NT2/D1 (cell line): Measurements from ENCODE around the gene AGRN.
A peak's percentile ranks its signal among the peaks of the same experiment; 100 is the strongest.
"Not testable (repeated sequence)": the region's sequence is repeated elsewhere in the genome, so short reads cannot be mapped to it uniquely, and the experiment has no call there.

ENCODE experiments used
- DNase-seq: peaks from one replicate; pipeline ENCODE4 v3.0.0-alpha.2; 2011; ENCODE audit warnings: low read depth, low spot score
- H3K27me3 ChIP-seq: 2 replicates; pipeline ENCODE4 v1.6.0; 2011; ENCODE audit warnings: mild to moderate bottlenecking; ENCODE audit not compliant: insufficient read length, insufficient read depth
- H3K36me3 ChIP-seq: 2 replicates; pipeline ENCODE4 v1.6.1; 2011; ENCODE audit warnings: mild to moderate bottlenecking, low read length, mixed read lengths; ENCODE audit not compliant: insufficient read depth, insufficient read length
- H3K4me1 ChIP-seq: 2 replicates; pipeline ENCODE4 v1.5.1; 2011; ENCODE audit not compliant: insufficient read depth, insufficient read length
- H3K4me3 ChIP-seq: 2 replicates; pipeline ENCODE4 v1.5.1; 2011; ENCODE audit warnings: low read depth; ENCODE audit not compliant: insufficient read length
- H3K9ac ChIP-seq: 2 replicates; pipeline ENCODE4 v1.6.0; 2011; ENCODE audit warnings: low read depth; ENCODE audit not compliant: insufficient read length
- H3K9me3 ChIP-seq: 2 replicates; pipeline ENCODE4 v1.5.1; 2011; ENCODE audit warnings: mild to moderate bottlenecking, low read length; ENCODE audit not compliant: insufficient read depth
- SUZ12 ChIP-seq: IDR thresholded peaks from 2 replicates; pipeline ENCODE4 v1.6.1; 2011; ENCODE audit not compliant: insufficient read length, insufficient read depth; ENCODE audit errors: extremely low read depth
- YY1 ChIP-seq: IDR thresholded peaks from 2 replicates; pipeline ENCODE4 v1.6.1; 2011; ENCODE audit not compliant: insufficient read length, insufficient read depth
- ZNF274 ChIP-seq: IDR thresholded peaks from 2 replicates; pipeline ENCODE4 v1.6.1; 2011; ENCODE audit warnings: mild to moderate bottlenecking, low read depth, low read length

Gene AGRN

DNA sequence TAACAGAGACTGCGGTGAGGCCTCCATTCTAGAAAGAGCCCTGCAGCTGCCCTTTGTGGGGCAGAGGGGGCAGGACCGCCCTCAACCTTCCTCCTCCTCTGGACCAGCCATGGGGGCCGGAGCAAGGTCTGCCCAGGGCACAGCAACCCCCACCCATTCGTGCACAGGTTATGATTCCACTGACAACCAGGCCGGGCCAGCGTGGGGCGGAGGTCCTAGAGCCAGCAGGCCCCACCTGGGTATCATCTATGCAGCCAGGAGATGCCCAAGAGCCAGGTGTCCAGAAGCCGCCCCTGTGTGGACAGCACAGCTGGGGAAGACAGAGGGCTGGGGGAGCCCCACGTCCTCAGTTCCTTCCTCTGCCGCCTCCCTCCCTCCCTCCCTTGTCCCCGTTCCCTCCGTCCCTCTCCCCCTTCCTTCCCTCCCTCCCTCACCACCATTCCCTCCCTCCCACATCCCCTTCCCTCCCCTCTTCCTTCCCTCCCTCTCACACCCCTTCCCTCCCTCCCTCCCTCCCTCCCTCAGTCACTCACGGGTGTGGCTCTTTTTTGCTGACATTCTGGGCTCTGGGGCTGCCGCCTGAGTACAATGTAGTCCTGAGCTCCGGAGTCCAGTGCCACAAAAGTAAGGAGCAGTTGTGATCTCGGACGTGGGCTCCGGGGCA, 41.9 kb downstream of the AGRN start:
- Histone ChIP-seq H3K27me3 (peaks cover 34% of the 10 kb centered on the region), H3K36me3 (no peaks in the 10 kb centered on the region), H3K9me3 (no peaks in the 10 kb centered on the region), H3K4me3 (no peak overlapping the region), H3K4me1 (peaks cover 25% of the 10 kb centered on the region), H3K9ac (peak overlapping the region; percentile 42)
- TF ChIP-seq ZNF274 (no peak), YY1 (no peak), SUZ12 (no peak)
- no peak for DNase-seq

DNA sequence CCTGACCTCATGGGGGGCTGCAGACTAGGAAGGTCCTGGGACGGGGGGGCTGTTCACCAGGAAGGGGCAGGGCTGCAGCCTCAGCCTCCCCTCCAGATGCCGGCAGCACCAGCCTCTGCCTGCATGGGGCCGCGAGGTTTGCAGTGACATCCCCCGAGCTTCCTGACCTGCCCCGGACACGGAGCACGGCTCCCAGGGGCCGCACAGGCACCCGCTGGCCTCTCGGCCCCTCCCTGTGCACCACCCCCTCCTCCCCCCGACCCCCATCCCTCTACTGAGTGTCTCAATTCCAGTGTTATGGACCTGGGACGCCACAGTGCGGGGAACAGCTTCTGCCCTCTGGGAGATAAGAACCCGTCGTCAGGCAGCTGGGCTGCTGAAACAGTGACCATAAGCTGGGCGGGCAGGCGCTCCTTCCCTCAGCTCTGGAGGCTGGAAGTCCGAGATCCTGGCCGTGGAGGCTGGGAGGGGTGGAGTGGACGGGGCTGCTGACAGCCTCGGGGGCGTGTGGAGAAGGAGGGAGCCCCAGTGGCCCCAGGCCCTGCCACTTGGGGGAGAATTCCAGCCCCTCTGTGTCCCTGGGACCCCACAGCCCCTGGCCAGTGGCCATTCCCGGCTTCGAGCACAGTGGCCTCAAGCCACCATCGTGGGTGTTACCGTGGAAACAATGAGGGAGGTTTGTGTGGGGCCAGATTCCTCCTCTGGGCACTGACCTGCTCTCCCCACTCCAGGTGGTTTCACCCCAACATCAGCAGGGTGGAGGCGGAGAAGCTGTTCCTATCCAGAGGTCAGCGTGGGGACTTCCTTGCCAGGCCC, 42.6 kb downstream of the AGRN start:
- Histone ChIP-seq H3K36me3 (no peaks in the 10 kb centered on the region), H3K27me3 (peaks cover 34% of the 10 kb centered on the region), H3K4me3 (no peak overlapping the region), H3K4me1 (peaks cover 25% of the 10 kb centered on the region), H3K9me3 (no peaks in the 10 kb centered on the region), H3K9ac (peak overlapping the region; percentile 42)
- TF ChIP-seq SUZ12 (no peak), ZNF274 (no peak), YY1 (no peak)
- DNase-seq: no peak

DNA sequence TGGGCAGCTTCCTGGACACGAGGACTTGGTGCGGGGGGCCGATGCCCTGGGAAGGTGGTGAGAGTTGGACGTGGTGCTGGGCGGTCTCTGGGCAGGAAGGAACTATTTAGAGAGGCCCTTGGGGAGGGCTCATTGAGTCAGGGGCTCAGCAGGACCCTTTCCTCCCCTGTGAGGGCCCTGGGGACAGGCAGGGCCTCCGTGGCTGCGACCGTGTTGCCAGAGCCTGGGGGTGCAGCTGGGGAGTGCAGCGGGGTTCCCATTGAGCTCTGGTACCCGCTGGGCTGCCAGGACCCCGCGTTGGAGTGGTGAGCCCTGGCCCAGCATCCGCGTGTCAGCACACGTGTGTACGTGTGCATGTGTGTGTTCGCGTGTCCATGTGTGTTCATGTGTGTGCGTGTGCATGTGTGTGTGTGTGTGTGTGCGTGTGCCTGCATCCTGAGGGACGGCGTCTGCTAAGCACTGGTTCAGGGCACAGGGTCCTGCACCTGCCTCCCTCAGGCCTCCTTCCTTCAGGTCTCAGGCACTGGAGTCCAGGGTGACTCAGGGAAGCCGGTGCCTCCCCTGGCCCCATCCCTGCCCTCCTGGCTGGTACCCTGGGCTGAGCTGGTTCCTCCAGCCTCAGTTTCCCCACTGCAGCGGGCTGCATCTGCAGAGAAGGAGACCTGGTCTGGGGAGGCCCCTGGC, 43.5 kb downstream of the AGRN start:
- Histone ChIP-seq H3K4me3 (peak overlapping the region; percentile 15), H3K36me3 (no peaks in the 10 kb centered on the region), H3K9me3 (no peaks in the 10 kb centered on the region), H3K9ac (peak overlapping the region; percentile 44), H3K27me3 (peaks cover 29% of the 10 kb centered on the region), H3K4me1 (peaks cover 22% of the 10 kb centered on the region)
- no peak for DNase-seq
- TF ChIP-seq YY1: no peak

DNA sequence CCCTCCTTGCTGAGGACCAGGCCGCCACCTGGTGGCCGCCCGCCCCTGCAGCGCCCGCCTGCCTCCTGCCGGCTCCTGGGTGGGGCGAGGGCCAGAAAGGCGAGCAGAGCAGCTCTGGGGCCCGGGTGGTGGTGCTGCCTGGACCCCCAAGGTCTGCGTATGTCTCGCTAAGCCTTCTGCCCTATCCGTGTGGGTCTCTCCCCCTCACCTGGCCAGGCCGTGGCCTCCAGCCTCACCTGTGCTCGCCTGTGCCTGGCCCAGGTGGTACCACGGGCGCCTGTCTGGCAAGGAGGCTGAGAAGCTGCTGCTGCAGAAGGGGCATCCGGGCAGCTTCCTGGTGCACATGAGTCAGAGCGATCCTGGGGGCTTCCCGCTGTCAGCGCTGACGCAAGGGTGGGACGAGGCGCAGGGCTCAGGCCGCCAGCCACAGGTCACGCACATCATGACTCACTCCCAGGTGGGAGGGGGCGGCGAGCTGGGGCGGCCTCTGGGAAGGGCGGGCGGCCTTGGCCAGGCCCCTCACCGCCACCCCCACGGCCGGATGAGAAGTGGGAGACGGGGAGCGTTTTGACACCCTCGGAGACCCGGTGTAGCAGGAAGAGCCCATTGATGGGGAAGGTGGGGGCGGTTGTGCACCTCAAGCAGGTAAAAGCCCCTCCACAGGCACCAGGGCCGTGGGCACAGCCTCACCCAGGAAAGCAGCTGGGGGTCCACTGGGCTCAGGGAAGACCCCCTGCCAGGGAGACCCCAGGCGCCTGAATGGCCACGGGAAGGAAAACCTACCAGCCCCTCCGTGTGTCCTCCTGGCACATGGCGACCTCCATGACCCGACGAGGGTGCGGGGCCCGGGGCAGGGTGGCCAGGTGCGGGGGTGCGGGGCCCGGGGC, 44.3 kb downstream of the AGRN start:
- Histone ChIP-seq H3K36me3 (no peaks in the 10 kb centered on the region), H3K9me3 (no peaks in the 10 kb centered on the region), H3K9ac (peak overlapping the region; percentile 81), H3K27me3 (peaks cover 22% of the 10 kb centered on the region), H3K4me3 (peak overlapping the region; percentile 19), H3K4me1 (peaks cover 21% of the 10 kb centered on the region)
- TF ChIP-seq SUZ12: no peak
- no peak for TF ChIP-seq YY1
- TF ChIP-seq ZNF274: no peak
- DNase-seq: no peak

DNA sequence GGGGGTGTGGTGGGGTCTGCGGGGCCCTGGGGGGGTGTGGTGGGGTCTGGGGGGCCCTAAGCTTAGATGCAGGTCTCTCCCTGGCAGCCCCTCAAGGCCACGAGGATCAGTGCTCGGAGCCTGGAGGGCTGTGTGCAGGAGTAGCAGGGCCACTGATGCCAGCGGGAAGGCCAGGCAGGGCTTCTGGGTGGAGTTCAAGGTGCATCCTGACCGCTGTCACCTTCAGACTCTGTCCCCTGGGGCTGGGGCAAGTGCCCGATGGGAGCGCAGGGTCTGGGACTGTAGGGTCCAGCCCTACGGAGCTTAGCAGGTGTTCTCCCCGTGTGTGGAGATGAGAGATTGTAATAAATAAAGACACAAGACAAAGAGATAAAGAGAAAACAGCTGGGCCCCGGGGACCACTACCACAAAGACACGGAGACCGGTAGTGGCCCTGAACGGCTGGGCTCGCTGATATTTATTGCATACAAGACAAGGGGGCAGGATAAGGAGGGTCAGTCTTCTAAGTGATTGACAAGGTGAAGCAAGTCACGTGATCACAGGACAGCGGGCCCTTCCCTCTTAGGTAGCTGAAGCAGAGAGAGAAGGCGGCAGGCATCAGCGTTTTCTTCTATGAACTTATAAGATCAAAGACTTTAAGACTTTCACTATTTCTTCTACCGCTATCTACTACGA, 45.5 kb downstream of the AGRN start:
- Histone ChIP-seq H3K4me1 (peaks cover 31% of the 10 kb centered on the region), H3K9me3 (no peaks in the 10 kb centered on the region), H3K27me3 (peaks cover 21% of the 10 kb centered on the region), H3K9ac (no peak overlapping the region), H3K4me3 (no peak overlapping the region), H3K36me3 (no peaks in the 10 kb centered on the region)
- TF ChIP-seq SUZ12: no peak
- no peak for TF ChIP-seq YY1
- no peak for TF ChIP-seq ZNF274
- DNase-seq: no peak

DNA sequence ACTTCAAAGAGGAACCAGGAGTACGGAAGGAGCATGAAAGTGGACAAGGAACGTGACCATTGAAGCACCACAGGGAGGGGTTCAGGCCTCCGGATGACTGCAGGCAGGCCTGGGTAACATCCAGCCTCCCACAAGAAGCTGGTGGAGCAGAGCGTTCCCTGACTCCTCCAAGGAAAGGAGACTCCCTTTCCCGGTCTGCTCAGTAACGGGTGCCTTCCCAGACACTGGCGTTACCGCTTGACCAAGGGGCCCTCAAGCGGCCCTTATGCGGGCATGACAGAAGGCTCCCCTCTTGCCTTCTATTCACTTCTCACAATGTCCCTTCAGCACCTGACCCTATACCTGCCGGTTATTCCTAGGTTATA, 46.0 kb downstream of the AGRN start:
- not testable (repeated sequence) for H3K9me3 ChIP-seq, H3K9ac ChIP-seq, DNase-seq, H3K4me3 ChIP-seq, H3K36me3 ChIP-seq
- Histone ChIP-seq H3K4me1 (peaks cover 31% of the 10 kb centered on the region), H3K27me3 (peaks cover 17% of the 10 kb centered on the region)
